Measurements from ENCODE around the gene SLC22A17.

DNA sequence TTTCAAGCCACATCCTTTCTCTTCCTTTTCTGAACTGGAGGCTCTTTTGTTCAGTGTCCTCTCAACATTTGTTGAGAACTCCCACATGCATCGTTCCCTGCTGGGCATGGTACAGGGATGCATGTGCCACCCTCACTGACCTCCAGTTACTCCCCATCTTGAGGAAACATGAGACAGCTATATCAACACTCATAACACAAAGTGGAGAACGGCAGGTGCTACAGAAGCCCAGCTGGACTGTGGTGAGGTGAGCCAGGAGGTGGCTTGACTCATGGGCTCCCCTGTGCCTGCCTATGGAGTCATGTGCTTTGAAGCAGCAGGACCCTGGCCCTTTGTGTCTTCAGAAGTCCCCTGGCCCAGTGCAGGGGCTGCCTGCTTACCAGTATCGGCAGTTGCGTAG, 45.7 kb upstream of the SLC22A17 start:
- TF ChIP-seq EZH2 (IDR thresholded peaks at IDR 0.05; ENCODE audit: insufficient read depth, poor library complexity, severe bottlenecking) (no peak), EZH2phosphoT487 (IDR thresholded peaks at IDR 0.05; ENCODE audit: insufficient read depth, low read depth) (no peak)
